ENCODE results near the gene LAIR2.

Gene LAIR2

GRCh38 chr19:54521022-54521859 lies 18.6 kb downstream of the LAIR2 start:
- H3K4me3 ChIP-seq (ENCODE audit: low read length) = no peak overlapping the region
- no peak for TF ChIP-seq CTCF (conservative IDR thresholded peaks at IDR 0.05; ENCODE audit: low read length)
- DNase-seq (ENCODE audit: low read depth) = no peak

- no peak for DNase-seq (ENCODE audit: low read depth)
- no peak overlapping the region for H3K4me3 ChIP-seq (ENCODE audit: low read length)
- TF ChIP-seq CTCF (conservative IDR thresholded peaks at IDR 0.05; ENCODE audit: low read length) = no peak
Measured at GRCh38 chr19:54521860-54522513, 19.4 kb downstream of the LAIR2 start.

GRCh38 chr19:54523403-54523802 lies 20.8 kb downstream of the LAIR2 start:
- H3K4me3 ChIP-seq (ENCODE audit: low read length) = no peak overlapping the region
- TF ChIP-seq CTCF (conservative IDR thresholded peaks at IDR 0.05; ENCODE audit: low read length) = no peak
- peak; percentile 4 for DNase-seq (ENCODE audit: low read depth)

- no peak overlapping the region for H3K4me3 ChIP-seq (ENCODE audit: low read length)
- DNase-seq (ENCODE audit: low read depth) = no peak
- no peak for TF ChIP-seq CTCF (conservative IDR thresholded peaks at IDR 0.05; ENCODE audit: low read length)
Measured at GRCh38 chr19:54525636-54526035, 23.0 kb downstream of the LAIR2 start.

- no peak overlapping the region for H3K4me3 ChIP-seq (ENCODE audit: low read length)
- no peak for DNase-seq (ENCODE audit: low read depth)
- TF ChIP-seq CTCF (conservative IDR thresholded peaks at IDR 0.05; ENCODE audit: low read length) = no peak
Measured at GRCh38 chr19:54526972-54527371, 24.3 kb downstream of the LAIR2 start.

GRCh38 chr19:54530866-54531265 lies 28.2 kb downstream of the LAIR2 start:
- DNase-seq (ENCODE audit: low read depth) = no peak
- H3K4me3 ChIP-seq (ENCODE audit: low read length) = no peak overlapping the region
- TF ChIP-seq CTCF (conservative IDR thresholded peaks at IDR 0.05; ENCODE audit: low read length) = no peak

GRCh38 chr19:54532528-54532927 lies 29.9 kb downstream of the LAIR2 start:
- TF ChIP-seq CTCF (conservative IDR thresholded peaks at IDR 0.05; ENCODE audit: low read length) = no peak
- H3K4me3 ChIP-seq (ENCODE audit: low read length) = no peak overlapping the region
- no peak for DNase-seq (ENCODE audit: low read depth)

Measured in AG10803 (cell line).